IMR-90 (cell line): ENCODE results near the gene KLHL29. TPM values are rescaled to one million over a fixed set of nuclear protein-coding genes. Genes with fewer than 3 reads are reported as not detected.
A peak's percentile ranks its signal among the peaks of the same experiment; 100 is the strongest.

ENCODE experiments used
- ATAC-seq: fragments of 200-7000 bp; cut with Tn5 transposase; 2 replicates; pipeline ENCODE4 v1.9.1; 2020; ENCODE audit warnings: low read depth, mild to moderate bottlenecking, moderate library complexity
- BruUV-seq: library from RNA; stranded (reverse); fragments of 400-500 nt; replicated peaks from 2 replicates; lab custom pipeline; 2021; lab: Mats Ljungman, UMichigan
- CTCF ChIA-PET: fragments of 300-600 bp; formaldehyde crosslinking; extraction: SDS; loops from one replicate; lab custom pipeline; 2021; ENCODE audit warnings: antibody characterized with exemption; lab: Yijun Ruan, JAX
- POLR2A ChIA-PET: fragments of 300-600 bp; sonication (Branson Sonifier 250); formaldehyde crosslinking; loops from one replicate; lab custom pipeline; 2022; ENCODE audit warnings: antibody characterized with exemption; ENCODE audit not compliant: unreplicated experiment; lab: Charles Lee
- DNase-seq: peaks from one replicate; pipeline ENCODE4 v3.0.0; 2013
- H2AFZ ChIP-seq: replicated peaks from 2 replicates; pipeline ENCODE3; 2013; ENCODE audit warnings: low read length, mild to moderate bottlenecking; ENCODE audit not compliant: poor library complexity
- H2AK5ac ChIP-seq: 2 replicates; pipeline ENCODE4 v1.6.1; 2013; ENCODE audit warnings: low read depth, low read length, inconsistent platforms
- H2AK9ac ChIP-seq: replicated peaks from 2 replicates; pipeline ENCODE3; 2013; ENCODE audit warnings: mild to moderate bottlenecking, low read depth, low read length, moderate library complexity; ENCODE audit not compliant: poor library complexity
- H2BK120ac ChIP-seq: 2 replicates; pipeline ENCODE4 v1.6.1; 2013; ENCODE audit warnings: low read depth, low read length, inconsistent platforms
- H2BK15ac ChIP-seq: 3 replicates; pipeline ENCODE4 v1.6.1; 2013; ENCODE audit warnings: low read depth, low read length, inconsistent platforms
- H2BK20ac ChIP-seq: 2 replicates; pipeline ENCODE4 v1.6.1; 2013; ENCODE audit warnings: low read depth, mild to moderate bottlenecking, inconsistent platforms, low read length, moderate library complexity
- H2BK5ac ChIP-seq: 2 replicates; pipeline ENCODE4 v1.6.1; 2013; ENCODE audit warnings: mild to moderate bottlenecking, low read depth, low read length, inconsistent platforms; ENCODE audit not compliant: poor library complexity, severe bottlenecking
- H3K14ac ChIP-seq: replicated peaks from 2 replicates; pipeline ENCODE4 v1.6.1; 2013; ENCODE audit warnings: low read depth, low read length, inconsistent platforms
- H3K18ac ChIP-seq: 2 replicates; pipeline ENCODE4 v1.6.1; 2013; ENCODE audit warnings: low read depth, low read length, control low read depth
- H3K23ac ChIP-seq: 2 replicates; pipeline ENCODE4 v1.6.1; 2013; ENCODE audit warnings: low read depth, low read length, inconsistent platforms
- H3K27ac ChIP-seq: 2 replicates; pipeline ENCODE4 v1.5.1; 2013; ENCODE audit warnings: mild to moderate bottlenecking, control low read depth, low read length; ENCODE audit not compliant: insufficient read depth
- H3K27me3 ChIP-seq: 2 replicates; pipeline ENCODE4 v1.6.1; 2013; ENCODE audit warnings: low read length; ENCODE audit not compliant: control insufficient read depth, insufficient read depth
- H3K36me3 ChIP-seq: 2 replicates; pipeline ENCODE4 v1.6.1; 2013; ENCODE audit warnings: low read length, mixed read lengths; ENCODE audit not compliant: control insufficient read depth, insufficient read depth
- H3K4ac ChIP-seq: 2 replicates; pipeline ENCODE4 v1.6.1; 2013; ENCODE audit warnings: low read depth, low read length, inconsistent platforms
- H3K4me1 ChIP-seq: 2 replicates; pipeline ENCODE4 v1.6.1; 2013; ENCODE audit warnings: low read length, mixed read lengths; ENCODE audit not compliant: control insufficient read depth, insufficient read depth
- H3K4me2 ChIP-seq: 2 replicates; pipeline ENCODE4 v1.6.1; 2013; ENCODE audit warnings: low read depth, mild to moderate bottlenecking, control low read depth, low read length, moderate library complexity
- H3K4me3 ChIP-seq: 2 replicates; pipeline ENCODE4 v1.5.1; 2013; ENCODE audit warnings: low read depth, mild to moderate bottlenecking, control low read depth, low read length, moderate library complexity; ENCODE audit not compliant: insufficient read depth
- H3K56ac ChIP-seq: 2 replicates; pipeline ENCODE4 v1.6.1; 2013; ENCODE audit warnings: low read length, inconsistent platforms; ENCODE audit not compliant: insufficient read depth; ENCODE audit errors: extremely low read depth
- H3K79me1 ChIP-seq, 2 experiments: 2 replicates each; pipeline ENCODE4 v1.6.1; 2013; ENCODE audit warnings: low read length in 2 of 2, inconsistent platforms in 1 of 2, low read depth in 1 of 2
- H3K9ac ChIP-seq: 2 replicates; pipeline ENCODE4 v1.6.1; 2013; ENCODE audit warnings: low read depth, low read length, control low read depth
- H3K9me1 ChIP-seq: 2 replicates; pipeline ENCODE4 v1.6.1; 2013; ENCODE audit warnings: low read length, inconsistent platforms; ENCODE audit not compliant: insufficient read depth
- H3K9me3 ChIP-seq: 2 replicates; pipeline ENCODE4 v1.6.1; 2013; ENCODE audit warnings: low read length; ENCODE audit not compliant: control insufficient read depth, insufficient read depth
- H4K20me1 ChIP-seq: 2 replicates; pipeline ENCODE4 v1.6.1; 2013; ENCODE audit warnings: low read length, inconsistent platforms; ENCODE audit not compliant: insufficient read depth
- H4K5ac ChIP-seq: 2 replicates; pipeline ENCODE4 v1.6.1; 2013; ENCODE audit warnings: mild to moderate bottlenecking, low read depth, low read length, control low read depth
- H4K8ac ChIP-seq, 2 experiments: 2 replicates each; pipeline ENCODE4 v1.6.1; 2013; ENCODE audit warnings: low read depth in 2 of 2, low read length in 2 of 2, control low read depth in 1 of 2, inconsistent platforms in 1 of 2
- H4K91ac ChIP-seq: 2 replicates; pipeline ENCODE4 v1.6.1; 2013; ENCODE audit warnings: low read depth, low read length, inconsistent platforms; ENCODE audit not compliant: insufficient read depth
- CEBPB ChIP-seq: IDR thresholded peaks from 2 replicates; pipeline ENCODE4 v1.6.1; 2012; ENCODE audit warnings: low read depth, low read length, improper control_type of control experiment
- CTCF ChIP-seq: conservative IDR thresholded peaks from 2 replicates; pipeline ENCODE4 v1.5.1; 2012; ENCODE audit warnings: mild to moderate bottlenecking, low read depth, low read length, improper control_type of control experiment
- ELK1 ChIP-seq: fragments of 150-350 bp; IDR thresholded peaks from 2 replicates; pipeline ENCODE4 v1.6.1; 2016; ENCODE audit warnings: low read depth, mild to moderate bottlenecking, low read length, moderate library complexity, borderline replicate concordance
- MAZ ChIP-seq: IDR thresholded peaks from 2 replicates; pipeline ENCODE4 v1.6.1; 2012; ENCODE audit warnings: low read depth, mild to moderate bottlenecking, low read length, improper control_type of control experiment, moderate library complexity, borderline replicate concordance
- POLR2A ChIP-seq: IDR thresholded peaks from 2 replicates; pipeline ENCODE4 v1.6.1; 2012; ENCODE audit warnings: mild to moderate bottlenecking, low read depth, low read length
- RAD21 ChIP-seq: IDR thresholded peaks from 2 replicates; pipeline ENCODE4 v1.6.1; 2012; ENCODE audit warnings: low read length, improper control_type of control experiment
- RCOR1 ChIP-seq: IDR thresholded peaks from 2 replicates; pipeline ENCODE4 v1.6.1; 2012; ENCODE audit warnings: mild to moderate bottlenecking, low read length, improper control_type of control experiment; ENCODE audit not compliant: insufficient replicate concordance
- SMC3 ChIP-seq: fragments of 150-350 bp; IDR thresholded peaks from 2 replicates; pipeline ENCODE4 v1.6.1; 2016; ENCODE audit warnings: low read depth, mild to moderate bottlenecking, antibody characterized with exemption, low read length, moderate library complexity
- USF2 ChIP-seq: fragments of 150-350 bp; IDR thresholded peaks from 2 replicates; pipeline ENCODE4 v1.6.1; 2017; ENCODE audit warnings: mild to moderate bottlenecking, antibody characterized with exemption, low read length, low read depth
- WGBS, 2 experiments: methylation state at CpG; one replicate each; pipeline versions ENCODE4 v1.1.5 to v1.1.7; 2013; ENCODE audit warnings: missing lambda C conversion rate in 2 of 2; ENCODE audit not compliant: insufficient read length in 1 of 2; ENCODE audit errors: extremely low coverage in 2 of 2; 5-methylcytosine and 5-hydroxymethylcytosine counted together
- dilution Hi-C: fragments of 300-500 bp; cut with HindIII; formaldehyde crosslinking; loops from one replicate; pipeline ENCODE4 v1.14.3; 2018; ENCODE audit warnings: low sequenced_read_pairs; ENCODE audit not compliant: unreplicated experiment
- in situ Hi-C: fragments of 300-500 bp; cut with MboI; formaldehyde crosslinking; loops from 3 replicates; pipeline ENCODE4 v1.14.3; 2019; ENCODE audit warnings: low sequenced_read_pairs, inconsistent platforms, mixed read lengths
- intact Hi-C: fragments of 100-400 bp; cut with micrococcal nuclease; formaldehyde crosslinking; loops from 2 replicates; pipeline ENCODE4 v1.10.0; 2022
- polyA plus RNA-seq, 3 experiments: library from polyadenylated mRNA; depleted of rRNA; stranded (reverse); fragments of >200 nt; gene quantifications; 2 replicates each; pipeline ENCODE4 v1.2.3, GENCODE V29; 2012; ENCODE audit warnings: low replicate concordance in 1 of 3
- total RNA-seq: library from RNA; depleted of rRNA; stranded (reverse); fragments of >200 nt; gene quantifications from 2 replicates; pipeline ENCODE4 v1.2.3, GENCODE V29; 2012

KLHL29 gene
- total and polyA plus RNA-seq, 2 of the 4 experiments (the other 2 are of a cell fraction): 2.0 to 8.0 TPM

GRCh38 chr2:23367760-23368159, 17.2 kb upstream of the KLHL29 start:
- in situ Hi-C loops: no loop called here
- dilution Hi-C loops: no loop called here
- no peak overlapping the region for H3K23ac ChIP-seq

More at GRCh38 chr2:23367760-23368159, 17.2 kb upstream of the KLHL29 start:
- intact Hi-C loops: loop anchor here (5.0 kb wide), 1 partner anchor 1005 kb away; no protein-coding TSS in a partner anchor
- H3K18ac ChIP-seq: no peak overlapping the region
- H3K36me3 ChIP-seq: no peaks in the 10 kb centered on the region
- DNase-seq: peak; percentile 66
- no peak overlapping the region for H2BK15ac ChIP-seq
- H3K27me3 ChIP-seq: peaks cover 6% of the 10 kb centered on the region
- BruUV-seq: no TSS peak
- no peaks in the 10 kb centered on the region; the same call in 1 of the 2 replicates for H3K4me1 ChIP-seq
- ATAC-seq: peak; percentile 91
- H3K79me1 ChIP-seq: no peaks in the 10 kb centered on the region
- H3K4me3 ChIP-seq: no peak overlapping the region
- TF ChIP-seq MAZ: no peak
- TF ChIP-seq RAD21: no peak
- no peak for TF ChIP-seq ELK1
- no peak for TF ChIP-seq SMC3
- TF ChIP-seq RCOR1: no peak
- TF ChIP-seq POLR2A: no peak
- TF ChIP-seq USF2: no peak
- no peak for TF ChIP-seq CTCF
- 0 out of 2 replicates have a peak, but pooled peaks have one; percentile 5 for TF ChIP-seq CEBPB
- no peak overlapping the region for H3K9ac ChIP-seq
- H4K91ac ChIP-seq: no peak overlapping the region
- H2BK20ac ChIP-seq: no peak overlapping the region
- no peaks in the 10 kb centered on the region for H3K9me3 ChIP-seq
- H3K27ac ChIP-seq: no peak overlapping the region
- H4K20me1 ChIP-seq: no peaks in the 10 kb centered on the region
- no peak overlapping the region; a peak in 1 of 4 replicates for H4K8ac ChIP-seq
- H2AK5ac ChIP-seq: no peak overlapping the region
- no peak overlapping the region for H2BK120ac ChIP-seq
- no peak overlapping the region for H3K14ac ChIP-seq
- H3K4me2 ChIP-seq: peak overlapping the region; percentile 55
- ChIA-PET POLR2A (no interaction called here), CTCF (interaction anchor here (1.3 kb wide), 1 partner anchor 169 kb away, joined by 3 read pairs; no protein-coding TSS in a partner anchor)
- H3K9me1 ChIP-seq: no peaks in the 10 kb centered on the region
- H3K56ac ChIP-seq: no peak overlapping the region
- H2AK9ac ChIP-seq: no peak overlapping the region
- H4K5ac ChIP-seq: no peak overlapping the region
- H2BK5ac ChIP-seq: no peak overlapping the region
- no peak overlapping the region for H2AFZ ChIP-seq
- no peak overlapping the region for H3K4ac ChIP-seq
- no CpG with 5 or more reads among the region's 3 CpGs for WGBS, 2 experiments
